OCI-LY7 (cell line): Measurements from ENCODE around the gene ANO8.

Experiments used
- EZH2phosphoT487 ChIP-seq: fragments of 200-600 bp; sonication (generic); IDR thresholded peaks from 2 replicates; pipeline ENCODE4 v1.6.1; 2018; ENCODE audit warnings: low read depth, borderline replicate concordance, mild to moderate bottlenecking, mixed run types, antibody characterized with exemption, low read length, moderate library complexity, mixed read lengths
- TF ChIP-seq, protein P1 (sequence below): fragments of 200-600 bp; sonication (generic); conservative IDR thresholded peaks from 2 replicates; pipeline ENCODE4 v1.5.1; 2014; ENCODE audit warnings: mild to moderate bottlenecking, antibody characterized with exemption, low read length, moderate library complexity, mixed read lengths

DNA sequence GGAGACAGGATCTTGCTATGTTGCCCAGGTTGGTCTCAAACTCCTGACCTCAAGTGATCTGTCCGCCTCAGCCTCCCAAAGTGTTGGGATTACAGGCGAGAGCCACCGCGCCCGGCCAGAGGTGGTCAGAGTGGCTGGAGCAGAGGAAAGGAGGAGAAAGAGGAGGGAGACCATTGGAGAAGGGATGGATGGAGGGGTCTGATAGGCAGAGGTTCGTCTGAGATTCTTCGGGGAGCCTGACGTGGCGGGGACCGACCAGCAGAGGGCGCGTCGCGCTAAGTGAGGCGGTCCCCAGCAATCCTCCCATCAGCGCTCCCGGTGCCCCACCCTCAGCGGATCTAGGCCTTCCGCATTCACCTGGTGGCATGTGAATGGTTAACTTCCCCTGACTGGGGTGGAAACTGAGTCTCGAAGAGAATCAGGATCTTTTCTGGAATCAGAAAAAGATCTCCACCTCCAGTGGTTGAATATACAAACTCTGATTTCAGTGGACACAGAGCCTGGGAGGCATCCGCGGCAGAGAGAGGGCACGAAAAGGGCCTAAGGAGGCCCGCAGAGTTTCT lies 11.5 kb upstream of the ANO8 start:
- TF ChIP-seq, protein P1, sequence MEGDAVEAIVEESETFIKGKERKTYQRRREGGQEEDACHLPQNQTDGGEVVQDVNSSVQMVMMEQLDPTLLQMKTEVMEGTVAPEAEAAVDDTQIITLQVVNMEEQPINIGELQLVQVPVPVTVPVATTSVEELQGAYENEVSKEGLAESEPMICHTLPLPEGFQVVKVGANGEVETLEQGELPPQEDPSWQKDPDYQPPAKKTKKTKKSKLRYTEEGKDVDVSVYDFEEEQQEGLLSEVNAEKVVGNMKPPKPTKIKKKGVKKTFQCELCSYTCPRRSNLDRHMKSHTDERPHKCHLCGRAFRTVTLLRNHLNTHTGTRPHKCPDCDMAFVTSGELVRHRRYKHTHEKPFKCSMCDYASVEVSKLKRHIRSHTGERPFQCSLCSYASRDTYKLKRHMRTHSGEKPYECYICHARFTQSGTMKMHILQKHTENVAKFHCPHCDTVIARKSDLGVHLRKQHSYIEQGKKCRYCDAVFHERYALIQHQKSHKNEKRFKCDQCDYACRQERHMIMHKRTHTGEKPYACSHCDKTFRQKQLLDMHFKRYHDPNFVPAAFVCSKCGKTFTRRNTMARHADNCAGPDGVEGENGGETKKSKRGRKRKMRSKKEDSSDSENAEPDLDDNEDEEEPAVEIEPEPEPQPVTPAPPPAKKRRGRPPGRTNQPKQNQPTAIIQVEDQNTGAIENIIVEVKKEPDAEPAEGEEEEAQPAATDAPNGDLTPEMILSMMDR, result peak; percentile 88
- no peak for TF ChIP-seq EZH2phosphoT487
